ENCODE measurements around the gene MID1.
A peak's percentile ranks its signal among the peaks of the same experiment; 100 is the strongest.

The MID1 gene

DNA sequence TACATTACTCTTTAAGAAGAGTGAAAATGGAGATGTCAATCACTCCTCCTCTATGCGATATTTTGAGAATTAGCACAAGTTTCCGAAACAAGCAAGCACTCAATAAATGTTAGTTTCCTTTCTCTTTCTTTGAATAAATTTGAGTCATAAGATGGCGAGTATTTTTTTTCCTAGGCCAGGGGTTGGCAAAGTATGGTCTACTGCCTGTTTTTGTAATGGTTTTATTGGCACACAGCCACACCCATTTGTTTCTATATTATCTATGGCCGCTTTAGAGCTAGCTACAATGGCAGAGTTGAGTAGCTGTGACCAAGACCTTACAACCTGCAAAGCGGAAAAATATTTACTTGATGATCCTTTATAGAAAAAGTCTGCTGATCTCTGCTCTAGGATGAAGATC, 139.5 kb downstream of the MID1 start:
- no peak for DNase-seq

DNA sequence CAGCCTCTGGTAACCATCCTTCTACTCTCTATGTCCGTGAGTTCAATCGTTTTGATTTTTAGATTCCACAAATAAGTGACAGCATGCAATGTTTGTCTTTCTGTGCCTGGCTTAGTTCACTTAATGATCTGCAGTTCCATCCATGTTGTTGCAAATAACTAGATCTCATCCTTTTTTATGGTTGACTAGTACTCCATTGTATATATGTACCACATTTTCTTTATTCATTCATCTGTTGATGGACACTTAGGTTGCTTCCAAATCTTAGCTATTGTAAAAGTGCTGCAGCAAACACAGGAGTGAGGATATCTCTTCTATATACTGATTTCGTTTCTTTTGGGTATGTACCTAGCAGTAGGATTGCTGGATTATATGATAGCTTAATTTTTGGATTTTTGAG, 140.9 kb downstream of the MID1 start:
- no peak for DNase-seq

DNA sequence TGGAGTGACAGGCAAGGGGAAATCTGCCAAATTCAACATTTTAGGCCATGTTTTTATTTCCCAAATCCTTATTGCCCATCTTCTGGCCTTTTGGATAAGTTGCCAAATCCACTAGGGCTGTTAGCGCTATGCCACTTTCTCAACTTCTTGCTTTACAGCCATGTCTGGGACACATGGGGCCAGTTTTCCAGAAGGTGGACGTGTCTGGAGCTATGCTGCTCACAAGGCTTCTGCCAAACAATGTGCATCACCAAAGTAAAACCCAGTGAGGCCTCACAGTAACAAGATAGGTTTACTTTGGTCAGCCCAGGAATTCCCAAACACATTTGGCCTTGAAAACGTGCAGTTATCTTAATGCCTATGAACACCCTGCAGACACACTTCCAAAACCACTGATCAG, 142.9 kb downstream of the MID1 start:
- no peak for DNase-seq

DNA sequence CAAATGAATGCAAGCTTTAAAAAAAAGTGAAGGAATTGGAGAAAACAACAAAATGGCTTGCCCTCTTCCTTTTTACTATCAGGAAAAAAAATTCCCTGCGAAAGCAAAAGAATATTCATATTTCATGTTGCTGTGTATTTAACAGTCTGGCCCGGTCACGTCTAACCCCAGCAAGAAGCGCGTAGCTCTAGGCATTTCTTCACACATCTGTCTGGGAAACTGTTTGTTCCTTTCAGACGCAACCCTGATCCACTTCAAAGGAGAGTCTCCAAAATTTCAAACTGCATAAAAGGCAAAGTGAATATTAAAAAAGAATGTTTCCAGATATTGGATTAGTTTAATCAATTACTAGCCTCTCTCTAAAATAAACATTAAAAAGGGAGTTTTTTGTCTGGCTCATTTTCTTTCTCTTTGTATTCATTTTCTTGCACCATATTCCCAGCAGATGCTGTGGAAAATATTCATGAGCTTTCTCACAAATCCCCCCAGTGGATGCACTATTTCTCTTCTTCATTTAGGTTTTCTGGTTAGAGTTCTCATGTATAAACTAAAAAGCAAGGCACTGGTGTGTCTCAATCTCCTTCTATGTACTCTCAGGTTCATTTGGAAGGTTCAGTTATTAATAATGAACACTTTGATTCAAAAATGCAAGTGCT, 145.3 kb downstream of the MID1 start:
- no peak for DNase-seq

DNA sequence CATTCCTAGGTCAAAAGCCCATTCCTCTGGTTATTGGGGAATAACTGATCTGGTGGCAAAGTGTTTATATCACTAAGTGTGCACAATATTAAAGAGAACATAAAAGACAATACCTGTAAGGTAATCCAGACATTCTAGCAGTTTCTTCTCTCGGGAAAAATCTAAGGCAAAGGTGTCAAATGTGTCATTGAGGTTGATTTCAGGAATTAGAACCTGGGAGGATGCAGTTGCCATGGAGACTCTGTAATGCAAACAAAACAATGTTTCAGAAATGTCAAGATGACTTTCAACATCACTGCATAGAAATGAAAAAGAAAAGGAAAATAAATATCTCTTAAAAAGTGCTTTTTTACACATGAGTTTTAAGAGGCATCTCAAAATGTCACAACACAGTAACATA, 145.9 kb downstream of the MID1 start:
- DNase-seq, result no peak

DNA sequence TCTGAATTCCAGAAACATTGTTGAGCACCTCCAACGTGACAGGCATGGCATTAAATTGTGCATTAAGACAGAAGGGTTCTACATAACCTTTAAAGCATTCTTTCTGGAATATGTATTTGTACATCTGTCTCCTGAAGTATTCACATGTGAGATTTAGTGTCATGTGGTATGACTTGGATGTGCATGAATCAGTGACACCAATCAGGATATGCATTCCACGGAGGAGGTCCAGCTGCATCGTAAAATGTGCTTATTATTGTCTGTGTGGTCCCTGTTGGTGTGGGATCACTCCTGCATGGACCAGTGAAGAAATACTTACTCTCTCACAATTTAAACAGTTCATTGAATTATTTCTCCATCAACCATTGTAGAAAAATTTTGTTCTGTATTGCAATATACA, 149.0 kb downstream of the MID1 start:
- no peak for DNase-seq

DNA sequence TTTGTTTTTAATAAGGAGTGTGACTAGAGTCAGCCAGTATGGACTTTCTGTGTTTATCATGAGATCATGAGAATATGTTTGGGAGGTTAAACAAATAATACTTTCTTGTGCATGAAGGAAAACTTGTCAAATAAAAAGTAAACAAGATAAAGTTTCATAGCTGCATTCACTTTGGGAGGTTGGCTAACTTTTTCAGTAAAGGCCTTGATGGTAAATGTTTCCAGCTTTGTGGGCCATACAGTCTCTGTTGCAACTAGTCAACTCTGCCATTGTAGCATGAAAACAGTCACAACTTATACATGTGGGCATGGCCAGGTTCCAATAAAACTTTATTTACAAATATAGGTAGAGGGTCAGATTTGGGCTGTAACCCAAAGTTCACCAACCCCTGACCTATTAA, 150.4 kb downstream of the MID1 start:
- DNase-seq, result no peak

DNA sequence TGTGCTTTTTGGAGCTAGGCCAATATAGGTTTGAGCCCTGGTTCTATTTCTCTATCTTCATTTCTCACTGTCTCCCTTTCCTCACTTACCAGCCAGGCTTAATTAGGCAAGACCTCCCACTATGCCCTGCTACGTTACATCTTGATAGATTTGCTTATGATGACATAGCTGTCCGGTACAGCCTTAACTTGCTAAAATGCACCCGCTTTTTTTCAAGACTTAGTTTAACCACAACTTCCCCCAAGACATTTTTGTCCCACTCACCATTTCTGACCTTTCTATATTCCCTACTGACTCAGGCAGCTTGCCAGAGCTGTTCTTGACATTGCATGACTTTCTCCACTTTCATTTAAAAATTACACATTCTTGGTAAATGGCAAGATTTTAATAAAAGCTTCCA, 152.6 kb downstream of the MID1 start:
- peak; percentile 77 for DNase-seq

DNA sequence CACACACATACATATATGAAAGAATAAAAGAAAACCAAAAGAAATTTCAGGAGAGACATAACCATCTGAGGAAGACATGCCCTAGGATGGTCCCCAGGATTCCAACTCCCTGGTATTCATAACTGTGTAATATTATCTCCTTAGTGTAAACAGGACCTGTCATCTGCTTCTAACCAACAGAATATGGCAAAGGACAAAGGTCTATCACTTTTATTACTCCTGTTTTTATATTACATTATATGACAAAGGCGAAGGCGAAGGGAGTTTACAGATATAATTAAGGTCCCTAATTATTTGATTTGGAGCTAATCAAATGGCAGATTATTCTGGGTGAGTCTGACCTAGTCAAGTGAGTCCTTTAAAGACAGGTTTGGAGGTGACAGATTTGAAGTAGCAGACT, 155.1 kb downstream of the MID1 start:
- DNase-seq, result no peak

DNA sequence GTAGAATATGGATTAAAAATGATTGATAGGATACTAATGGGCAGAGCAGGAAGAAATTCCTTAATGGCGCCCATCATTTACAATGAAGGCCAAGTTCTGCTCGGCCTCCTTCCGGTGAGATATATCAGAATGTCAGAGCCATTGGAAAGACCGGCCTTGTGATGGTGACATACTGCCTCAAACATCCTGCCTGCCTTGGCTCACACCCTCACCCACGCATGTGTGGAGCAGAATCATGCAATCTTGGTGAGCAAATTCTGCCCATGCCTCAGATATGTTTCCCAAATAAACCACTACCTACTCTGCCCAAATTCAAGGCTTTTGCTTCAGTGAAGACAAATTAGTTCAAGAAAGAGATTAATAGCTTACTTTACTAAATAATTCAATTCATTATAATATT, 163.3 kb downstream of the MID1 start:
- no peak for DNase-seq

DNA sequence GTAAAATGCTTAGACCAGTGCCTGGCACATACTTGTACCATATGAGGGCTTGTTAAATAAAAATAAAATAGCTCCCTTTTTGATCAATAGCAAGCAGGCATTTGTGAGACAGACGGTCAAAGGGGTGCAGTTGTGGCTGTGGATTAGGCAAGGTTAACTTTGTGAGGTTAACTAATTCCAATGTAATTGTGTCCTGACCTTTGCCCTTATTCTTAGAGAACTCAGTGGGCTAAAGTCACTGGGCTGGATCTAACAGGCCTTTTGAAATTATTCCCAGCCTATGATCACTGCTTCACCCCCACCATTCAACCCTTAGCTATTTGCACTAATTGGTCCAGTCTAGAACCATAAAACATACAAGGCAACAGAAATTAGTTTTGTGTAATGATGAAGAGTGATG, 166.4 kb downstream of the MID1 start:
- no peak for DNase-seq

DNA sequence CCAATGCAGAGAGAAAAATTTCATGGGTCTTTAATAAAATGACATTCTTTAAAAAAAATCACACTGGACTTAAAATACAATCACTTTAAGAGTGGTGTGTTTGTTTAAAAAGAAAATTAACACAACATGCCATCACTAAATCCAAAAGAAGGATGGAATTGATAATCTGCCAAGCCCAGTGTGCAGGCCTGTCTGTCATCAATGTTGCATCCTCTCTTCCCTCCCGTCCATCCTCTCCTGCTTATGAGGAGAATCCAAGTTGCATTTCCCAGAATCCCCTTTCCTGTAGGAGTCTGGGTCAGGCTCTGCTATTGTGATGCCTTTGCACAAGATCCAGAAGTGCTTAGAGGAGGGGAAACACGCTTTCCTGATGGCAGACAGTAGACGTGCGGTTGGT, 169.4 kb downstream of the MID1 start:
- no peak for DNase-seq

DNA sequence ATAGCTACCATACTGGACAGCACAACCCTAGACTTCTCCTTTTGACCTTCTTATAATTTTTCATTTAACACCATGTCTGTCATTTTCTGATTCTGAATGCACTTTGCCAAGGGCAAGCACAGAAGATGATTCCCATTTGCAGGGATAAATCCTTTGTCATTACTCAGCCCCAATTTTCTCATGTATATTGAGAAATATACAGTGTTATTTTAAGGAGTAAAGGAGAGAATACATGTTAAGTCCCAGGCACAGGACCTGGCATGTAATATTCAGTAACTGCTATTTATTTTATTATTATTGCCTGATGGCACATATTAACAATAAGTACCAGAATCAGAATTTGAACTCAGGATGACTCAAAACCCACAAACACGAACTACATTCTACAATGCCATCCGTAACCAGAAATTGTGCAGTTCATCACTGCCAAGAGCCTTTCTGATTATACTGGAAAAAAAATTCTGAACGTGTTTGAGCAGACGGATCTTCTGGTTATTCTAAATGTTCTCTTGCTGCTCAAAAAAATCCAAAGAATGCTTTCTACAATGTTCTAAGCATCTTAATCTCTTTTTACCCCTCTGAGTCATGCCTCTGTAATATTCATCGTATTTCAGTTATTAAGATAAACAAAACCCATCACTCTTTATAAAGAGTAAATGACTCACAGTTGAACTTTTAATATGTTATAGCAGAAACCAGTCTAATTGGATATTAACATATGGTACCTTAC, 170.0 kb downstream of the MID1 start:
- no peak for DNase-seq

DNA sequence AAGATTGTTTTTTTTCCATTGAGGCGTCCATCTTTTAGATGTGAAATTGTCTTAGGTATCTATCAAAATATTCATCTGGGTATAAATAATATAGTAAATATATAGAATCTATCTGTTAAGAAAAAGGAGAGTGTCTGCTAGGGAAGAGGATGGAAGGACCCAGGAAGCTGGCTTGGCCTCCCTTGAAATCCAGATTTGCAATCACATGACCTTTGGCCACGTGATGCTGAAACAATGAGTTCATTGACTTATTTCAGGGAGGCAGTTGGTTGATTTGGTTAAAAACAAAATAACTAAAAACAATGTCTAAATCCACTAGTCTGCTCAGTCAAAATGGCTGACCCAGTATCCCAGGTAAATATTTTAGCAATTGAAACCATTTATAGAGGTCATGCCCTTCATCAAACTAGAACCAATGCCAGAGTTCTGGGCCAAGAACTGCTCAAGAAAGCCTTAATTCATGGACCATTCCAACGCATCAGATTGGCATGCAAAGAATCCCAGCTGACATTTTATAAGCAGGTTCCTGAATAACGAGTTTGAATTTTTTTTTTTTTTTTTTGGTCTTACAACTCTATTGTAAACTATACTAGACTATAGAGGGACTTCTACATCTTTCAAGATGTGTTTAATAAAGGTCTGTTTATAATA, 172.7 kb downstream of the MID1 start:
- DNase-seq, result no peak

DNA sequence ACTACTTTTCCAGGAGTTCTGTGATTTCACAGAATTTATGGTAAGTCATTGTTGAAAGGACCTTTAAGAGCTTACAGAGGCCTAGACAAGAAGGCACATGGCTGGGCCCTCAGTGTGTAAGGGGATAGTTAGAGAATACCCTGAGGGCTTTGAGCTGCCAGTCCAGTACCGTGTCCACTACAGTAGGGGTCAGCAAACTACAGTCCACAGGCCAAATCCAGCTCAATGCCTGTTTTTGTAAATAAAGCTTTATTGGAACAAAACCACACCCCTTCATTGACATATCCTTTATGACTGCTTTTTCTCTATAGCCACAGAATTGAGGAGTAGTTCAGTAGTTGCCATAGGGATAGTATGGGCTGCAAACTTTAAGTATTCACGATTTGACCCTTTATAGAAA, 176.2 kb downstream of the MID1 start:
- peak; percentile 4 for DNase-seq

DNA sequence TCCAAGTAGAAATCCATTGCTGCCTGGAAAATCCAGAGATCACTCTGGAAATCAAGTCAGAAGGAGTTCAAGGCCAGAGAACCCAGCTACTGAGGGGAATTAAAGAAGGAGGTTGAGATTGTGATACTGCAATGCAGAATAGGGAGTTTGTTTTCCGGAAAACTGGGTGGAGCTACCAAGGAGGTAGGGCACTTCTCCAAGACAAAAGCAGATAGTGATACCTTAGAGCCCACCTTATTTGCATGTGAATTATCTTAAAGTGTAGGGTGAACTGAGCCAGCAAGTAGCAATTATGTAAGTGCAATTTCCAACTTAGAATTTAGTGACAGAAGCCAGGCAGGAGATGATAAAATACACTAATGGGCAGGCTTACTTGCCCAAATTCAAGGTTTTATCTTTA, 178.9 kb downstream of the MID1 start:
- no peak for DNase-seq

DNA sequence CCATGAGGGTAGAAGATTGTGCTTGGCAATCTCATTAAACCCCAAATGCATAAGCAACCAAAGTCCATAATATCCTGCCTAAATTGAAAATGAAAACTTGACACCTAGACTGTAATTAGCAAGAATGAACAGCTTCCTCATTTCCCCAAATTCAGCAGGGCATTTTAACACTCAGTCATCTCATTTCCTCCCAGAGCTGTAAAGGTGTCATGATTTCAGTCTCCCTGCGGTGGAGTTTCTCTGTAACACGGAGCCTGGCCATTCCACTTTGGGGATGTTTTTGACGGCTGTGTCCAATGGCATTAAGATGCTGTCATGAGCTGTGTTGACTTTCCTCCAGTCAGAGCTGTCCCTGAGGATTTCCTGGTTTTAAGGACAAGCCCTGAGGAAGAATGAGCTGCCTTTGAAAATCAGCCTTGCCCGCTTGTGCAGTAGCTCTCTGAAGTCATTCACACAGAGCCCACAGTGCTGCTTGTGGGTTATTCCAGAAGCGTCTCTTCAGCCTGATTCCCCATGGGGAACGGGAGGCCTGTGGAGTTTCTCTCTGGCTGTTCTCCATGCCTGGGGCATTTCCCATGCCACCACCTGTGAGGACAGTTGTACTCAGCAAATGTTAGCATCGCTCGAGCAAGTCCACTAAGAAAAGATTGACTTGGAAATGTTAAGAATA, 187.0 kb downstream of the MID1 start:
- DNase-seq, result no peak

DNA sequence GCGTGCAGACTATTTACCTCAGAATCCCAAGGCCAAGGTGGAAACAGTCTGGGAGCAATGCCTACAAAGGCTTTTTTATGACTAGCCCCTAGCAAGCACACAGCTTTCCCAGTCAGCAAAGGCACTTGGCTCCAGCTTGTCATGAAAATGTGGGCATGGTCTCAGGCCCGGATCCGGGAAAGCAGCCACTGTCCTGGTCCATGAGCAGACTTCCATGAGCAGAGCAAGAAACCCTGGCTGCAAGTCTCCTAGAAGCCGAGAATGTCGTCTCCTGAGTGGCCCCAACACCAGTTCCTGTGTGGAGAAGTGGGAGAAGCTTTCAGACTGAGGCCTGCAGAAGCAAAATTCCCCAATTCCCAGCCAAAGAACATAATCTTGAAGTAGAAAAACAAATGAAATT, 190.5 kb downstream of the MID1 start:
- no peak for DNase-seq

DNA sequence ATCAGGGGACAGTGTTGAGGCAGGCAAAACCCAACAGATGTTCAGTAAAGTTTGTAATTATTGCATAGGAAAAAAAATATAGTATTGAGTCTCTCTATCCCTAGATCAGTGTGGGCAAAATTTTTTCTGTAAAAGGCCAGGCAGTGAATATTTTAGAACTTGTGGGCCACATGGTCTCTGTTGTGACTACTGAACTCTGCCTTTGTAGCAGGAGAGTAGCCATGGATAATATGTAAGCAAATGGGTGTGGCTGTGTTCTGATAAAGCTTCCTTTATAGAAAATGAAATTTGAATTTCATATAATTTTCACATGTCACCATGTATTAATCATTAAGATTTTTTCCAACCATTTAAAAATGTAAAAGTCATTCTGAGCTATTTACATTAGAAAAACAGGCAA, 193.1 kb downstream of the MID1 start:
- no peak for DNase-seq

DNA sequence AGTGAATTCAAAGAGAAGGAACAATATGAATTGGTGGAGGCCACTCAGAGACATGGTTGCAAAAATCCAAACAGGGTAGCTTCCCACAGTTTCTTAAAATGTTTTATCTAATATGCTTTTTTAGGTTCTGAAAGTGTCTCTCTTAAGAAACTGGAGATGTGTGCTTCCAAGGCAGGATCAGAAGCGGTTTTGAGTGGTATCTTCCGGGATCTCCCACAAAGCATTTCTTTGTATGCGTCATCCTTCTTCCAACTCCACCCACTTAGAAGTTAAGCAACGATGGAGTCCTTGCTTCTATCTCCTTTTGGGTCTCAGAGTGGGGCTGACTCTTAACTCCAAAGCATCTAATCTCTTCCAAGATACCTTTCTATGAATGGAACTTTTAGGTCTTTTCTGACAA, 196.7 kb downstream of the MID1 start:
- DNase-seq, result no peak

DNA sequence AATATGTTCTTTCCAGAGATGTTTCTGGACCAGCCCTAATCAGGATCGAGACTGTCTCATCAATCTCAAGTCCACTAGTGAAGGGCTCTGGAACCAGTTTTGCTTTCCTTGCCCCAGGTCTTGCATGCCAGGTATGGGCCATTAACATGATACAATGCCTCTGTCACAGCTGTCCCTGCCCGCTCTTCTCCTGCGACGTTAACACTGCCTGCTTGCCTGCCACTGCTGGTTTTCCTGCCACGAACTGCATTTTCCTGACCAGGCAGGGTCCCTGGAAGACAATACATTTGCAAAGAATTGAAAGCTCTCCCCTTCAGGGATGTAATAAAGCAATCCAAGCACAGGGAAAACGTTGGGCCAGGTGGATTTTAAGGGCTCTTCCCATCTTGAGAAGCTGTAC, 200.3 kb downstream of the MID1 start:
- DNase-seq, result no peak

DNA sequence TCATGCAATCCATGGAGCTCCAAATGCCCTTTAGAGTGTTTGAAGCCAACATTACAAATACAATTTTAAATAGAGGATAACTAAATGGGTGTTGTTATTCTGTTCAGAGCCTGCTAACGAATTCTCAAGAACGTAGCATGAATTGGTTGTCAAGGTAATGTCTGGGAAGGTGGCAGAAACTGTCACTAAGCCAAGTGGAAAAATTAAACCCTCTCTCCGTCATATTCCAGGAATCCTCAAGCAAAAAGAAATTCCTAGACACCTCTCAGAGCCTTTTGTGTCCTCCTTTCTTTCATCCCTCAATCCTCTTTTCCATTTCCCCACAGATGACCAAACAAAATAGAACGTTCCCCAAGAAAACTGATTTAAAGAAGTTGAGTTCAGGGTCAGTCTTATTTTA, 204.0 kb downstream of the MID1 start:
- no peak for DNase-seq

DNA sequence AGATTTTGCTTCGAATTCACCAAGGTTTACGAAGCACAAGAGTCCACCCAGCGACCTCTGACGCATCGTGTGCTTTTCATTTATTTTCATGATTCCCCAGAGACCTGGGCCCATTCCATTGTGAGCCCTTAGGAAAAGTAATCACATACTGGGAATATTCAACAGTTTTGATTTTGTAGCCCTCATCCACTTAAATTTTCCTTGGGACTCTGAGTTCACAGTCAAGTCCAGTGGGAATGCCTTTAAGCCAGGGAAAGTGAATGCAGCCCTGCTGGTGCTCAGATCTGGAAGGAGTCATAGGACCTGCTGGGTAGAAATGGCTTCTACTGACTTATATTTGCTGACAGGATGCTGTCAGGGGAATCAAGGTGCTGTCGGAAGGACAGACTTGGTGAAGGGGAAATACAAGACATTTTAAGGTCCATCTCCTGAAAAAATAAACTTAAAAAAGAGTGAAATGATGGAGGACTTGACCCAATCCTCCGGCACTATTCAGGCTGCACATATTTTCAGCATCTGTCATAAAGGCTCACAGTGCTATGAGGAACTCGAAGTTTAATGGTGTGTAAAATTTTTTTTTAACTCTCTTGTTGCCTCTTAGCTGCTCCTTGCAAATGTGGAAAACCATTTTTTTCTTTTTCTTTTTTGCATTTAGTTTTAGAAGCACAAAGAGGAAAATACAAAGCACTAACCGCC, 204.9 kb downstream of the MID1 start:
- DNase-seq, result no peak

All from hematopoietic multipotent progenitor cell treated with erythropoietin and hydrocortisone succinate and interleukin-3 and kit ligand, for 4 days (in vitro differentiated cells).